Hematopoietic multipotent progenitor cell treated with erythropoietin and hydrocortisone succinate and interleukin-3 and kit ligand, for 8 days (in vitro differentiated cells): ENCODE data around the gene AVL9.
"Not testable (repeated sequence)": the region's sequence is repeated elsewhere in the genome, so short reads cannot be mapped to it uniquely, and the experiment has no call there.

Experiments used
- DNase-seq: peaks from one replicate; pipeline ENCODE4 v3.0.0-alpha.2; 2015

Gene AVL9

GRCh38 chr7:32495298-32496051 lies at the start of gene AVL9:
Gene AVL9 (plus strand): TSS chr7:32495489. CDS start chr7:32495710, 221 bp downstream.
- peak; percentile 94 for DNase-seq

GRCh38 chr7:32447218-32447617 lies 48.1 kb upstream of the AVL9 start:
- DNase-seq: no peak

GRCh38 chr7:32453341-32454011 lies 41.8 kb upstream of the AVL9 start:
- no peak for DNase-seq

DNA sequence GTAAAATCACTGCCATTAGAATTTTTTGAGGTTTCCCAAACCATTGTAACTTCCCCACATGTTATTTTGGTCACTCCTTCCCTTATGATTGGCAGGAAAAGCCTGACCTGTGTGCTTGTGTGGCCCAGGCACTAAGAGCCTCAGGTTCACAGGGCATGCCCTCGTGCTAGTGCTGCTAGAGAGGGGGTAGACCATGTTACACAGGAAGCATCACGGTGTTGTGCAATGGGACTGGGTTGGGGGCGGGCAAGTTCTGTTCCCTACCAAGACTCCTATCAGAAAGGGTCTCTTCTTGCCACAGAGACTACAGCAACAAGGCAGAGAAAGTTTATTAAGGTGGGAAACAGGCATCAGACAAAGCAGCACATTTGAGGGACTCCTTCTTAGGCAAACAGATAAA lies 37.3 kb upstream of the AVL9 start:
- DNase-seq: no peak

DNA sequence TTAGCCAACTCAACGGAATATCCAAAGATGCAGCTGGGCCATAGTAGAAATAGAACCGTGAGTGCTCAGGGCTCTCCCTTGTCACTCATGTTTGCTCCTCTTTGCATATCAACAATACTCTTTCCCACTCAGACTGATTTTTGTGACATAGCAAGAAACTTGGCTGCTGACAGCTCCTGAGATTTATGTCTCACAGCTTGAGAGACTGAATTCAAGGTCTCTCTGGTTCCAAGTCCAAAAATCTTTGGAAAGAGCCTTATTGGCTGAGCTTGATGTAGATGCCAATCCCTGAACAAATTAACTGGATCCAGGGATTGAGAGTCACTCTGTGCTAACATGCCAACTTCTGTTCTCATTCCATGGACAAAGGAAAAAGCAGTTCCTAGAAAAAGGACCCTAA lies 35.5 kb upstream of the AVL9 start:
- DNase-seq: no peak

DNA sequence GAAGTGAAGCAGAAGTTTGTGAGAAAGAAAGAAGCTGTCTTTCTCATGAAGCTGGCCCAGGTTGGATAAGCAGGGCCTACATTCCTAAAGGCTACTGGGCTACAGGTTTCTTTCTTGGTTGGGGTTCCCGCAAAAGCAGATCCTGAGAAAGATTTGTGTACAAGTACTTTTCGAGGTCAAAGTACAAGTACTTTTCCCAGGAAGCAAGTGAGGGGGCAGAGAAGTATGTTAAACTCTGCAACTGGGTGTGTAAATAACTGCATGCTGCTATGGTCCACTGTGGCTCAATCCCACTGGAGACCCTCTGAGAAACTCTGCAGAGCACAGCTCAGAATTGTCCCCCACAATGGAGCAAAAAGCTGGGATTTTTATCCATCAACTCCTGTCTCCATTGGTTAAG lies 33.8 kb upstream of the AVL9 start:
- no peak for DNase-seq

- DNase-seq: no peak
Measured at GRCh38 chr7:32462451-32462850, 32.8 kb upstream of the AVL9 start.

GRCh38 chr7:32462977-32463376 lies 32.3 kb upstream of the AVL9 start:
- DNase-seq: no peak

DNA sequence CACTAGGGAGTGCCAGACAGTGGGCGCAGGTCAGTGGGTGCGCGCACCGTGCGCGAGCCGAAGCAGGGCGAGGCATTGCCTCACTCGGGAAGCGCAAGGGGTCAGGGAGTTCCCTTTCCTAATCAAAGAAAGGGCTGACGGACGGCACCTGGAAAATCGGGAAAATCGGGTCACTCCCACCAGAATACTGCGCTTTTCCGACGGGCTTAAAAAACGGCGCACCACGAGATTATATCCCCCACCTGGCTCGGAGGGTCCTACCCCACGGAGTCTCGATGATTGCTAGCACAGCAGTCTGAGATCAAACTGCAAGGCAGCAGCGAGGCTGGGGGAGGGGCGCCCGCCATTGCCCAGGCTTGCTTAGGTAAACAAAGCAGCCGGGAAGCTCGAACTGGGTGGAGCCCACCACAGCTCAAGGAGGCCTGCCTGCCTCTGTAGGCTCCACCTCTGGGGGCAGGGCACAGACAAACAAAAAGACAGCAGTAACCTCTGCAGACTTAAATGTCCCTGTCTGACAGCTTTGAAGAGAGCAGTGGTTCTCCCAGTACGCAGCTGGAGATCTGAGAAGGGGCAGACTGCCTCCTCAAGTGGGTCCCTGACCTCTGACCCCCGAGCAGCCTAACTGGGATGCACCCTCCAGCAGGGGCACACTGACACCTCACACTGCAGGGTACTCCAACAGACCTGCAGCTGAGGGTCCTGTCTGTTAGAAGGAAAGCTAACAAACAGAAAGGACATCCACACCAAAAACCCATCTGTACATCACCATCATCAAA lies 30.5 kb upstream of the AVL9 start:
- not testable (repeated sequence) for DNase-seq

DNA sequence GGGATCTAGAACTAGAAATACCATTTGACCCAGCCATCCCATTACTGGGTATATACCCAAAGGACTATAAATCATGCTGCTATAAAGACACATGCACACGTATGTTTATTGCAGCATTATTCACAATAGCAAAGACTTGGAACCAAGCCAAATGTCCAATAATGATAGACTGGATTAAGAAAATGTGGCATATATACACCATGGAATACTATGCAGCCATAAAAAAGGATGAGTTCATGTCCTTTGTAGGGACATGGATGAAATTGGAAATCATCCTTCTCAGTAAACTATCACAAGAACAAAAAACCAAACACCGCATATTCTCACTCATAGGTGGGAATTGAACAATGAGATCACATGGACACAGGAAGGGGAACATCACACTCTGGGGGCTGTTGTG lies 25.3 kb upstream of the AVL9 start:
- DNase-seq: not testable (repeated sequence)

- no peak for DNase-seq
Measured at GRCh38 chr7:32470871-32471270, 24.4 kb upstream of the AVL9 start.

GRCh38 chr7:32472015-32472414 lies 23.3 kb upstream of the AVL9 start:
- DNase-seq: no peak

DNA sequence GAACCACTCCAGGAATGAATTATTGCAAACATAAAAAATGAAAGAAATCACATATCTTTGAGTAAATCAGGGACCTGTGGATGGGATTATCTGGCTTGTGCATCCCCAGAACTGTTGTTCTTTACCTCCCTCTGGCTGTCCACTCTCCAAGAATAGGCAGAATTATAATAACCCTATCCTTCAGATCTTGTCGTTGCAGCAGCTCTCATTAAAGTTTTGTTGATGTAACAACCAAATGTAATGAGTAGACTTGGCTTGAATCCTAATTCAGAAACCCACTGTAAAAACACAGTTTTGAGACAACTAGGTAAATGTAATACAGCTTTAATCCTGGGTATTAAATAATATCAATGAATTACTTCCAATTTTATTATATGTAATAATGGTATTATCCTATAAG lies 21.3 kb upstream of the AVL9 start:
- DNase-seq: no peak

- DNase-seq: no peak
Measured at GRCh38 chr7:32476816-32477648, 18.3 kb upstream of the AVL9 start.

DNA sequence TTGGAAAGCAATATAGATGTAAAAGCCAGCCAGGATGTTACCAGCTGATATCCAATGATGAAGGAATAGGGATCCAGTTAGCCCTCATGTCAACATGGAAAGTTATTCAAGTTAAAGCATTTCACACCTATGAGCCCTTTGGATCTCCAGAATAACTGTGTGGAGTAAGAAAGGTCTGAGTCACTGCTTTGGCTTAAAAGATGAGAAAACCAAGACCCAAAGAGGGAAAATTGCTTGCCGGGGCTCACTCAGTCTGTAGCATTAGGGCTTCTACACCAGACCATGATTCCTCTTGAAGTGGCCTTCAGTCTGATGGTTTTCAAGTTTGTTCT lies 17.7 kb upstream of the AVL9 start:
- DNase-seq: no peak

GRCh38 chr7:32479574-32480200 lies 15.6 kb upstream of the AVL9 start:
- peak; percentile 69 for DNase-seq

- no peak for DNase-seq
Measured at GRCh38 chr7:32481176-32481575, 14.1 kb upstream of the AVL9 start.

DNA sequence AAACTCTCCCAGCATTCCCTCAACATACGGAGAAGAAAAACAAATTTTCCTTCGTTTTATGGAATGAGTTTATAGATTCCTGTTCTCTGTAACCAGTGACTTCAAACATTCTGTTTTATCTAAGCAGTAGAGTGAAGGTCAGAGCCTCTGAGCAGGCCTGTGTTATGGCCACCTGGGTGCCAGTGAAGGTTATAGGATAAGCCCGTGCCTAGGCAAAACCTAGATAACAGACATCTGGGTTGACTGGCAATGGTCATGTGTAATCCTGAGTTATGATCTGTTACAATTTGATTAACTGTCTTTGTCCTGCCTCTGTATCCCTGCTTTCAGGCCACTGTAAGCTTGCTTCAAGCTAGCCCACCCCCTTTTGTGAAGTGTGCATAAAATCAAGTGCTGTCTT lies 13.4 kb upstream of the AVL9 start:
- peak; percentile 58 for DNase-seq

DNA sequence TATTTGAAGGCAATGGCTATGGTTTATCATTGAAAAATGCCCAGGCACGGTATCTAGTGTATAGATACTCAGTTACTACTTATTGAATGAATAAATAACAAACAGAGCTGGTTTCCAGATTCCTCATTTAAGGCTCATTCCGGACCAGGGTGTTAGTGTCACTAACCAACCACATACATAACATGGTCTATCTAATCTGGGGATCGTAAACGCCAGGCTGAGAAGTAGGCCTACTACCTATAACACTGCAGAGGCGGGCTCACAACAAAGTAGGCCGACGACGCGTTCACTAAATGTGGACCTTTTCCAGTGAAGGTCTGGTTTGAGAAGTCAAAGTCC lies 5.5 kb upstream of the AVL9 start:
- no peak for DNase-seq

DNA sequence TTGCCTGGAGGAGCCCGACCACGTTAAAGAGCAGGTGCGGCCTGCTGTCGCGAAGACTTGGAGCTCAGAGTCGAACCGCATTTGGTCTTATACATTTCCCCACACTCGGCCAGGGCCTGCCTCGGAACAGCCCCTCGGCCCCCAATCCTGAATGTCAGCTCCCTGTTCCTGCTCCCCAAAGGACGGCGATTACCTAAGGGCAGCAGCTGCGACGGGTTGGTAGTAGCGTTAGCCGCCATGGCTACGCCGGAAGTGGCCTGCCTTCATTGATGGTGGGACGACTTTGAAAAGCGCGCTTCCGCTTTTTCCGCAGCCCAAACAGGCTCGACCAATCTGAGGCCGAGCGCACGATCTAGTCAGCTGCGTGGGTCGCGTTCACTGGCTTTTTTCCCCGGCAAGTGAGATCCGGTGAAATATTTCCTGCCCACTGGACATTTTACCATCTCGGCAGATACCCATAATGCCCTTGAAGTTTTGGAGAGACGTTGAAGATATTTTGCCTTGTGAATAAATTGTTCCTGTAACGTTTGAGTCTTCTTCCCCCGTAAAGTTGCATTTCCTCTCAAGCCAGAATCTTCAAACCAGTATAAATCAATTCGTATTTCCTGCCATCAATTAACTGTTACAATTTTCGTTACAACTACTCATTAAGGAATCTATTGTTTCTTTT lies 5.0 kb upstream of the AVL9 start, which contains the start of gene LSM5:
Gene LSM5, minus strand, starts transcription at position 254 of the 670 bp plus-strand sequence. Its CDS starts 15 bp downstream, at position 239.
- DNase-seq: peak; percentile 96

DNA sequence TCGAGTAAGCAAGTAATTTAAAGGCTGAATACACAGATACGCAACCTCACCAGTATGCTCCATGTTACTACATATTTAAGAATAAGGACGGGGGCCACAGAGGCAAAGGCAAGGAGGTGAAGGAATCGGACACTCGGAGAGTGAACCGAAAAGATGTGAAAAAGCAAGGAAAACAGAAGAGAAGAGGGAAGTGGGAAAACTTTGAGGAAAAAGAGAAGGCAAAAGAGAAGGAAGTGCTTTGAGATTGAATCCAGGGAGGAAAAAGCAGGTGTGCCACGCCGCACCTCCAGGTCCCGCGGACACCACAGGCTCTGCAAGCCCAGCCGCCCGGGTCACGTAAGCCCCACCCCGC lies 367 bp upstream of the AVL9 start:
- DNase-seq: no peak
